ENCODE results near the gene RPS25. TPM values are rescaled to one million over a fixed set of nuclear protein-coding genes. Genes with fewer than 3 reads are reported as not detected.

The RPS25 gene
- polyA plus RNA-seq, 1 donor from 2014 or later: 1,728 TPM

GRCh38 chr11:119030029-119030328 lies 11.8 kb upstream of the RPS25 start:
- H3K9ac ChIP-seq (ENCODE audit: low read length): peak overlapping the region; percentile 88
- peak overlapping the region; percentile 99 for H3K4me3 ChIP-seq (ENCODE audit: low read length)
- no peak overlapping the region for H3K27ac ChIP-seq (ENCODE audit: low read length)
- H3K4me2 ChIP-seq (ENCODE audit: low read length): peak overlapping the region; percentile 97
- TF ChIP-seq EP300 (conservative IDR thresholded peaks at IDR 0.05; ENCODE audit: poor library complexity, severe bottlenecking) (no peak), POLR2AphosphoS5 (IDR thresholded peaks at IDR 0.05) (no peak), RAD21 (conservative IDR thresholded peaks at IDR 0.05) (no peak), TAF1 (IDR thresholded peaks at IDR 0.05; ENCODE audit: low read depth) (no peak), SMC3 (conservative IDR thresholded peaks at IDR 0.05; ENCODE audit: poor library complexity) (no peak), REST (IDR thresholded peaks at IDR 0.05; ENCODE audit: borderline replicate concordance) (no peak), CTCF (IDR thresholded peaks at IDR 0.05; ENCODE audit: poor library complexity, severe bottlenecking) (no peak), EZH2 (IDR thresholded peaks at IDR 0.05; ENCODE audit: borderline replicate concordance, insufficient read depth, low read length, poor library complexity, severe bottlenecking) (no peak), MXI1 (conservative IDR thresholded peaks at IDR 0.05; ENCODE audit: poor library complexity, severe bottlenecking) (no peak)
- H3K9me2 ChIP-seq (ENCODE audit: insufficient read depth, low read length): no peaks in the 10 kb centered on the region
- no peaks in the 10 kb centered on the region for H3F3A ChIP-seq (ENCODE audit: insufficient read depth, low read length, poor library complexity, severe bottlenecking)
- H2AFZ ChIP-seq (ENCODE audit: low read depth, low read length): peak overlapping the region; percentile 98
- H3K36me3 ChIP-seq (ENCODE audit: insufficient read depth, low read length): no peaks in the 10 kb centered on the region
- no peaks in the 10 kb centered on the region for H3K9me3 ChIP-seq (ENCODE audit: low read length)
- no peaks in the 10 kb centered on the region for H3K27me3 ChIP-seq (ENCODE audit: insufficient read depth, low read depth, low read length)
- H4K20me1 ChIP-seq (ENCODE audit: insufficient read depth): no peaks in the 10 kb centered on the region
- H3K79me2 ChIP-seq (replicated peaks; ENCODE audit: insufficient read depth, low read length): peaks cover 9% of the 10 kb centered on the region

GRCh38 chr11:119029340-119030028 lies 11.3 kb upstream of the RPS25 start:
- no peaks in the 10 kb centered on the region for H3K9me2 ChIP-seq (ENCODE audit: insufficient read depth, low read length)
- H3K4me2 ChIP-seq (ENCODE audit: low read length): peak overlapping the region; percentile 97
- H3K9me3 ChIP-seq (ENCODE audit: low read length): no peaks in the 10 kb centered on the region
- H3F3A ChIP-seq (ENCODE audit: insufficient read depth, low read length, poor library complexity, severe bottlenecking): no peaks in the 10 kb centered on the region
- peak overlapping the region; percentile 88 for H3K9ac ChIP-seq (ENCODE audit: low read length)
- H4K20me1 ChIP-seq (ENCODE audit: insufficient read depth): no peaks in the 10 kb centered on the region
- no peaks in the 10 kb centered on the region for H3K36me3 ChIP-seq (ENCODE audit: insufficient read depth, low read length)
- H3K4me3 ChIP-seq (ENCODE audit: low read length): peak overlapping the region; percentile 99
- no peaks in the 10 kb centered on the region for H3K27me3 ChIP-seq (ENCODE audit: insufficient read depth, low read depth, low read length)
- no peak overlapping the region for H3K27ac ChIP-seq (ENCODE audit: low read length)
- no peak for TF ChIP-seq EZH2 (IDR thresholded peaks at IDR 0.05; ENCODE audit: borderline replicate concordance, insufficient read depth, low read length, poor library complexity, severe bottlenecking)
- TF ChIP-seq MXI1 (conservative IDR thresholded peaks at IDR 0.05; ENCODE audit: poor library complexity, severe bottlenecking): no peak
- H3K79me2 ChIP-seq (replicated peaks; ENCODE audit: insufficient read depth, low read length): peaks cover 9% of the 10 kb centered on the region
- no peak overlapping the region for H2AFZ ChIP-seq (ENCODE audit: low read depth, low read length)

All from neural cell (in vitro differentiated cells).